ENCODE results near the gene SORCS2. TPM values are rescaled to one million over a fixed set of nuclear protein-coding genes. Genes with fewer than 3 reads are reported as not detected.

The SORCS2 gene
- total RNA-seq, 1 experiment from 2014 or later: not detected

- no TSS peak for BruUV-seq (replicated peaks)
- CTCF ChIA-PET: no interaction called here
- Mint-ChIP-seq H3K27ac (ENCODE audit: unreplicated experiment) (no peak overlapping the region), H3K4me1 (ENCODE audit: low read depth, unreplicated experiment) (no peaks in the 10 kb centered on the region), H3K4me3 (ENCODE audit: low read depth, unreplicated experiment) (no peak overlapping the region), H3K9me3 (ENCODE audit: low read depth, unreplicated experiment) (no peaks in the 10 kb centered on the region), H3K27me3 (ENCODE audit: unreplicated experiment) (peaks cover 58% of the 10 kb centered on the region), H3K36me3 (ENCODE audit: insufficient read depth, unreplicated experiment) (no peaks in the 10 kb centered on the region)
- TF ChIP-seq CTCF (IDR thresholded peaks at IDR 0.05; ENCODE audit: unreplicated experiment): no peak
- intact Hi-C loops (cut with micrococcal nuclease; ENCODE audit: unreplicated experiment): no loop called here
- DNase-seq: no peak
These were observed 511.8 kb downstream of the SORCS2 start for GRCh38 chr4:7704091-7704490.

GRCh38 chr4:7704625-7705024 lies 512.3 kb downstream of the SORCS2 start:
- TF ChIP-seq CTCF (IDR thresholded peaks at IDR 0.05; ENCODE audit: unreplicated experiment): no peak
- intact Hi-C loops (cut with micrococcal nuclease; ENCODE audit: unreplicated experiment): no loop called here
- H3K27me3 Mint-ChIP-seq (ENCODE audit: unreplicated experiment): peaks cover 53% of the 10 kb centered on the region
- no peak for DNase-seq
- H3K27ac Mint-ChIP-seq (ENCODE audit: unreplicated experiment): no peak overlapping the region
- no peak overlapping the region for H3K4me3 Mint-ChIP-seq (ENCODE audit: low read depth, unreplicated experiment)
- no peaks in the 10 kb centered on the region for H3K36me3 Mint-ChIP-seq (ENCODE audit: insufficient read depth, unreplicated experiment)
- no TSS peak for BruUV-seq (replicated peaks)
- CTCF ChIA-PET: no interaction called here
- no peaks in the 10 kb centered on the region for H3K4me1 Mint-ChIP-seq (ENCODE audit: low read depth, unreplicated experiment)
- H3K9me3 Mint-ChIP-seq (ENCODE audit: low read depth, unreplicated experiment): no peaks in the 10 kb centered on the region

GRCh38 chr4:7705062-7705461 lies 512.7 kb downstream of the SORCS2 start:
- BruUV-seq (replicated peaks): no TSS peak
- intact Hi-C loops (cut with micrococcal nuclease; ENCODE audit: unreplicated experiment): no loop called here
- CTCF ChIA-PET: interaction anchor here (0.7 kb wide), 1 partner anchor 24 kb away, joined by 3 read pairs; no protein-coding TSS in a partner anchor

GRCh38 chr4:7705593-7705992 lies 513.3 kb downstream of the SORCS2 start:
- Mint-ChIP-seq H3K4me3 (ENCODE audit: low read depth, unreplicated experiment) (no peak overlapping the region), H3K9me3 (ENCODE audit: low read depth, unreplicated experiment) (no peaks in the 10 kb centered on the region), H3K4me1 (ENCODE audit: low read depth, unreplicated experiment) (no peaks in the 10 kb centered on the region), H3K27me3 (ENCODE audit: unreplicated experiment) (peaks cover 43% of the 10 kb centered on the region), H3K36me3 (ENCODE audit: insufficient read depth, unreplicated experiment) (no peaks in the 10 kb centered on the region), H3K27ac (ENCODE audit: unreplicated experiment) (no peak overlapping the region)
- no TSS peak for BruUV-seq (replicated peaks)
- no peak for TF ChIP-seq CTCF (IDR thresholded peaks at IDR 0.05; ENCODE audit: unreplicated experiment)
- DNase-seq: no peak
- CTCF ChIA-PET: interaction anchor here (0.7 kb wide), 1 partner anchor 24 kb away, joined by 3 read pairs; no protein-coding TSS in a partner anchor
- intact Hi-C loops (cut with micrococcal nuclease; ENCODE audit: unreplicated experiment): no loop called here

More at GRCh38 chr4:7705062-7705461, 512.7 kb downstream of the SORCS2 start:
- H3K36me3 Mint-ChIP-seq (ENCODE audit: insufficient read depth, unreplicated experiment): no peaks in the 10 kb centered on the region
- H3K4me3 Mint-ChIP-seq (ENCODE audit: low read depth, unreplicated experiment): no peak overlapping the region
- DNase-seq: no peak
- no peak for TF ChIP-seq CTCF (IDR thresholded peaks at IDR 0.05; ENCODE audit: unreplicated experiment)
- no peaks in the 10 kb centered on the region for H3K4me1 Mint-ChIP-seq (ENCODE audit: low read depth, unreplicated experiment)
- H3K9me3 Mint-ChIP-seq (ENCODE audit: low read depth, unreplicated experiment): no peaks in the 10 kb centered on the region
- H3K27me3 Mint-ChIP-seq (ENCODE audit: unreplicated experiment): peaks cover 49% of the 10 kb centered on the region
- no peak overlapping the region for H3K27ac Mint-ChIP-seq (ENCODE audit: unreplicated experiment)
